IPS-15b (cell line): ENCODE data around the gene FIGLA.

Source experiments
- H3K27me3 ChIP-seq: one replicate; pipeline ENCODE4 v1.6.1; 2013; ENCODE audit warnings: low read length; ENCODE audit not compliant: control insufficient read depth, insufficient read depth
- H3K36me3 ChIP-seq: one replicate; pipeline ENCODE4 v1.6.1; 2013; ENCODE audit warnings: low read length; ENCODE audit not compliant: control insufficient read depth, insufficient read depth
- H3K4me1 ChIP-seq: one replicate; pipeline ENCODE4 v1.6.1; 2013; ENCODE audit warnings: mild to moderate bottlenecking, low read length; ENCODE audit not compliant: control insufficient read depth, insufficient read depth
- H3K4me3 ChIP-seq: one replicate; pipeline ENCODE4 v1.5.1; 2013; ENCODE audit warnings: low read depth, low read length
- H3K9ac ChIP-seq: one replicate; pipeline ENCODE4 v1.6.1; 2013; ENCODE audit warnings: low read depth, mild to moderate bottlenecking, low read length
- H3K9me3 ChIP-seq: one replicate; pipeline ENCODE4 v1.6.1; 2013; ENCODE audit warnings: mild to moderate bottlenecking, low read length; ENCODE audit not compliant: control insufficient read depth, insufficient read depth

Gene FIGLA

GRCh38 chr2:70767699-70768589 lies 22.5 kb downstream of the FIGLA start, which contains the start of gene ADD2:
ADD2 (minus strand) TSS chr2:70768200; CDS start chr2:70706408, 61,792 bp downstream.
- Histone ChIP-seq H3K9me3 (no peaks in the 10 kb centered on the region), H3K4me3 (peak within 1 kb of the TSS; percentile 84), H3K36me3 (peaks cover 3% of the 10 kb centered on the region), H3K9ac (peak within 1 kb of the TSS; percentile 94), H3K27me3 (peaks cover 2% of the 10 kb centered on the region), H3K4me1 (peaks cover 18% of the 10 kb centered on the region)

DNA sequence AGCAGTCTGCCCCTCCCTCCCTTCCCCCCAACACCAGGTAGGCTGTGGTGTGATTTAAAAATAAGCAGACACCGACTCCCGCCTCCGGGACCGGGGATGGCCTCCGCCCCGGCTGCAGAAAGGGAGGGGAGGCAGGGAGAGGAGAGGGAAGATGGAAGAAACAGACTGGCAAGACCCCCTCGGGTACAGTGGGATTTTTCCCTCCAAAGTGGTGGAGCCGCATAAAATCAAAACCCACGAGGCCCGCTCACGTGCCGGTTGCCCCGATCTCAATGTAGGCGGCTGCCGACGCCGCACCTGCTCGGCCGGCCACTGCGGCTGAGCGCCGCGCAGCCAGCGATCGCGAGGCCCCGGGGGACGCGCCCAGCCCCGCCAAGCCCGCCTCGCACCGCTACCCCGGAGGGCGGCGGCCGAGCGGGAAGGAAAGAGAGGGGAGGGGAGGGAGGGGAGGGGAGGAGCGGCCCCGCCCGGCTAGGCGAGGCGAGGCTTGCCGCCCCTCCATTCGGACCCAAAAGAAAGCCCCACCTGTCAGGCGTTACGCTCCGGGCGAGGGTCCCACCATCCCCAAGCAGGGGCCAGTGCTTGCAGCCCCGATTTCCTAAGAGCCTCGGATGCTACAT lies 23.3 kb downstream of the FIGLA start:
- H3K9ac ChIP-seq = peak overlapping the region; percentile 94
- no peaks in the 10 kb centered on the region for H3K9me3 ChIP-seq
- H3K36me3 ChIP-seq = peaks cover 3% of the 10 kb centered on the region
- H3K27me3 ChIP-seq = no peaks in the 10 kb centered on the region
- peak overlapping the region; percentile 84 for H3K4me3 ChIP-seq
- H3K4me1 ChIP-seq = peaks cover 18% of the 10 kb centered on the region

DNA sequence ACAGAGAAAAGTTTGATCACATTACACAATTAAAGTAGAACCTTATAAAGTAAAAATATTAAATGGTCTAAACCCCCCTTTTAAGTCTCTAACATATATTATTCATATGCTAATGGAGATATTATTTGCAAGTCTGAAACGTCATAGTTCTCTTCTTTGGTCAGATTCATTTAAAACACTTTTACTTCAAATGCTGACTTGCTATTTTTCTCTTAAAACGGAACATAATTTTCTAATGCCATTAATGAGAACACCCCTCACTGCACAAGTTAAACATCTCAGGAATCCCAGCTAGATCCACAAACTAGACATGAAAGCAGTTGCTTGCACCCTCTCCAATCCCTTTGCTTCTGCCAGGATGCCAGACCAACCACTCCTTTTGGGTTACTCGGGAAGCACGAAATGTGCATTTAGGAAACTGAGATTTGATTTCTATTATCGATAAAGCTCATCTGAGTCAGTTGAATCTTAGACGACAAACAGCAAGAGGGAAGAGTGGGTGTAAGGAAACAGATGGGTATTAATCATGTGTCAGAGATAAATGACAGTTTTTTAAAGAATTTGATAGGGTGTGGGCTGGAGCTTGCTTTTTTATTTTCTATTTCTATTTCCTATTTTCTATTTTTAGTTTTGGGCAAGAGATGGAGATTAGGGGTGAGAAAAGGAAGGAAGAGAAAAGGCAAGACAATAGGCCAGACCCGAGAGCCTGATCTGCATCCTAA lies 23.9 kb downstream of the FIGLA start:
- Histone ChIP-seq H3K36me3 (peaks cover 3% of the 10 kb centered on the region), H3K9me3 (no peaks in the 10 kb centered on the region), H3K9ac (peak overlapping the region; percentile 74), H3K4me1 (peaks cover 18% of the 10 kb centered on the region), H3K27me3 (no peaks in the 10 kb centered on the region), H3K4me3 (peak overlapping the region; percentile 84)

DNA sequence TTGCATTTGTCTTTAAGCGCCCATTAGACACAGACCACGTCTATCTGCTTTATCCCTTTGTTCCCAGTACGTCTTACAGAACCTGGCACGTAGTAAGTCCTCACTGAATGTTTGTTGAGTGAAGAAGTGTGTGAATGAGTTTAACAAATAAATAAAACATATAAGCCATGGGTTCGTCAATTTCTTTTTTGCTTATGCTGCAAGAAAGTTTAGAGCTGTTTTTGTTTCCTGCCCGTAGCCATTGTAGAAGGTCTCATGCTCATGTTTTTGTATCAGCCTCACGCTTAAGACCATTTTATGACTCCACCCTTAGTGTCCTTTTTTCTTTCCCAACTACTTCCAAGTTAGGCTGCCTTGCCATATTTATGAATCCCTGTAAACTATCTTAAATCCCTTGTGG lies 24.9 kb downstream of the FIGLA start:
- H3K36me3 ChIP-seq = peaks cover 3% of the 10 kb centered on the region
- no peak overlapping the region for H3K9ac ChIP-seq
- no peak overlapping the region for H3K4me3 ChIP-seq
- H3K4me1 ChIP-seq = peaks cover 18% of the 10 kb centered on the region
- H3K27me3 ChIP-seq = no peaks in the 10 kb centered on the region
- H3K9me3 ChIP-seq = no peaks in the 10 kb centered on the region

DNA sequence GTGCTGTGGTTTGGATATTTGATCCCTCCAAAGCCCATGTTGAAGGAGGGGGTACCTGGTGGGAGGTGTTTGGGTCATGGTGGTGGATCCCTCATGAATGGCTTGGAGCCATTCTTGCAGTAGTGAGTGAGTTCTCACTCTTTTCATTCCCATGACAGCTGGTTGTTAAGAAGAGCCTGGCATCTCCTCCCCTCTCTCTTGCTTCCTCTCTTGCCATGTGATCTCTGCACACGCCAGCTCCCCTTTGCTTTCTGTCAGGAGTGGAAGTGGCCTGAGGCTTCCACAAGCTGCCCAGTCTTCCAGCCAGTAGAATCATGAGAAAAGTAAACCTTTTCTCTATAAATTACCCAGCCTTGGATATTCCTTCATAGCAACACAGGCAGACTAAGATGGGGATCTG lies 31.0 kb downstream of the FIGLA start:
- peaks cover 3% of the 10 kb centered on the region for H3K4me1 ChIP-seq
- H3K9me3 ChIP-seq = no peaks in the 10 kb centered on the region
- peaks cover 3% of the 10 kb centered on the region for H3K36me3 ChIP-seq
- no peaks in the 10 kb centered on the region for H3K27me3 ChIP-seq
- no peak overlapping the region for H3K9ac ChIP-seq
- H3K4me3 ChIP-seq = no peak overlapping the region

DNA sequence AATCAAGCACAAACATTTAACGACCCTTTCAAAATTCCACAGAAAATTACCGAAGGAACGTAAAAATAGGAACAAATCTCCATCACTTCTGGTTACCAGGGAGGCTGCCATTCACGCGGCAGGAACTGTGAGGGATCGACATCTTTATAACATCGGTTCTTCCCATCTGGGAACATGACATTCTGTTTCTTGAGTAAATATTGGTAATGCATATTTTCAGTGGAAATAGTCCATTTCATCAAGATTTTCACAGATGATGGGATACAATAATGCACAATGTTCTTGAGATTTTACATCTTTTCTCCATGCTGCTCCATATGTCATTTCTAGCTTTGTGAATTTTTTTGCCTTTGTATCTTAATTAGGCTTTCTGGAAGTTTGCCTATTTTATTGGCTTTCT lies 32.5 kb downstream of the FIGLA start:
- Histone ChIP-seq H3K27me3 (no peaks in the 10 kb centered on the region), H3K9ac (no peak overlapping the region), H3K4me3 (no peak overlapping the region), H3K9me3 (no peaks in the 10 kb centered on the region), H3K4me1 (peaks cover 5% of the 10 kb centered on the region), H3K36me3 (no peaks in the 10 kb centered on the region)

GRCh38 chr2:70757360-70757759 lies 33.1 kb downstream of the FIGLA start:
- H3K9ac ChIP-seq = no peak overlapping the region
- H3K9me3 ChIP-seq = no peaks in the 10 kb centered on the region
- H3K36me3 ChIP-seq = no peaks in the 10 kb centered on the region
- no peak overlapping the region for H3K4me3 ChIP-seq
- no peaks in the 10 kb centered on the region for H3K27me3 ChIP-seq
- H3K4me1 ChIP-seq = peaks cover 8% of the 10 kb centered on the region

DNA sequence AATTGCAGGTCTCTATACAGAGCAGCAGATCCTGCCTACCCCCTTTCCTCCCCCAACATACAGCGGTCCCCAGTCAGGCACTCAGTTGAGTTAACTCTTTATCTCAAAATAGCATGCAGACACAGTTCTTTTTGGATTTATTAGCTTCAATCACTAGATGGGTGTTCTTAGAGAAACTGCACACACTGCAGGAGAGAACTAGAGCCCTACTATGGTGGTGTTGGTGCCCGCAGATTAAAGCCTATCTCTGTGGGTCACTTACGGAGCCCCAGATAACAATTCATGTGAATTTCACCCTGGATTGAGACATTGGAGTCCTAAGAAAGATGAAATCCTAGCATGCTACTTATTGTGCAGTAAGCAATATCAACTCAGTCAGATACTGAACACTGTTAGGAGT lies 34.3 kb downstream of the FIGLA start:
- no peaks in the 10 kb centered on the region for H3K9me3 ChIP-seq
- no peak overlapping the region for H3K4me3 ChIP-seq
- no peak overlapping the region for H3K9ac ChIP-seq
- peaks cover 8% of the 10 kb centered on the region for H3K4me1 ChIP-seq
- H3K27me3 ChIP-seq = no peaks in the 10 kb centered on the region
- no peaks in the 10 kb centered on the region for H3K36me3 ChIP-seq

DNA sequence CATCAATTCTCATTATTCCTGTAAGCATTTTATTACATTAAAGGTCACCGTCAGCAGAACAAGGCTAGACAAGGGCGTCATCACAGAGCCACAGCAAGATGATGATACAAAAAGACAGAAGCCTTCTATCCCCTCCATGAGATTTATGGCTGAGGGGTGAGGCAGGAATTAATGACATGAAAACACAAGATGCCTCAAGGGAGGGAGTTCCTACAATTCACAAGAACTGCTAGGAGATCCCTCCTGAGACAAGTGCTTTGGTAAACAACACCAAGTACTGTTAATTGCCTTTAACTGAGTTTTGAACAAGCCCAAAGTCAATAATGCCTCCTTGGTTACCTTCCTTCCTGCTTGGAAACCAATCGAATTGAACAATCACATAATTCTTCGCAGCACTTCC lies 36.5 kb downstream of the FIGLA start:
- Histone ChIP-seq H3K4me3 (no peak overlapping the region), H3K9ac (no peak overlapping the region), H3K9me3 (no peaks in the 10 kb centered on the region), H3K27me3 (no peaks in the 10 kb centered on the region), H3K36me3 (no peaks in the 10 kb centered on the region), H3K4me1 (peaks cover 14% of the 10 kb centered on the region)

DNA sequence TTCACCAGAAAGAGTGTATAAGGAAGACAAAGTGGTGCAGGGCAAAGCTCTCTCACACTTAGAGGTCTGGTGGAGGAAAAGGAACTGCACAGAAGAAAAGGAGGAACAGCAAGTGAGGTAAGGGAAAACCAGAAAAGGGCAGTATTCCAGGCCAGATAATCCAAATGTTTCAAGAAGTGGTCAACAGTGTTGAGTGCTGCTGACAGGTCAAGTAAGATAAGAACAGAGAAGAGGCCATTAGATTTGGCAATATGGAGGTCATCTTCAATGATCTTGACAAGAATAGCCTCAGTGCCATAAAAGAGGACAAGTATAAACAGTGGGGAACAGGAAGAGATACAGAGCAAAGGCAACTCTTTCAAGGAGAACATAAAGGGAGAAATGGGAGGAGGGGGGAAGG lies 37.4 kb downstream of the FIGLA start:
- H3K4me1 ChIP-seq = peaks cover 20% of the 10 kb centered on the region
- no peak overlapping the region for H3K4me3 ChIP-seq
- no peak overlapping the region for H3K9ac ChIP-seq
- no peaks in the 10 kb centered on the region for H3K36me3 ChIP-seq
- H3K9me3 ChIP-seq = no peaks in the 10 kb centered on the region
- H3K27me3 ChIP-seq = no peaks in the 10 kb centered on the region

GRCh38 chr2:70752396-70752795 lies 38.0 kb downstream of the FIGLA start:
- Histone ChIP-seq H3K9me3 (no peaks in the 10 kb centered on the region), H3K9ac (no peak overlapping the region), H3K36me3 (no peaks in the 10 kb centered on the region), H3K4me3 (no peak overlapping the region), H3K4me1 (peaks cover 20% of the 10 kb centered on the region), H3K27me3 (no peaks in the 10 kb centered on the region)
